ENCODE results near the gene CREBZF. TPM values are rescaled to one million over a fixed set of nuclear protein-coding genes. Genes with fewer than 3 reads are reported as not detected.

The CREBZF gene
- total and polyA plus RNA-seq, 9 of the 15 experiments (the other 6 are each of a cell fraction or from before 2014, with no cell fraction given), result 7.2 to 70.2 (median 40.5) TPM

DNA sequence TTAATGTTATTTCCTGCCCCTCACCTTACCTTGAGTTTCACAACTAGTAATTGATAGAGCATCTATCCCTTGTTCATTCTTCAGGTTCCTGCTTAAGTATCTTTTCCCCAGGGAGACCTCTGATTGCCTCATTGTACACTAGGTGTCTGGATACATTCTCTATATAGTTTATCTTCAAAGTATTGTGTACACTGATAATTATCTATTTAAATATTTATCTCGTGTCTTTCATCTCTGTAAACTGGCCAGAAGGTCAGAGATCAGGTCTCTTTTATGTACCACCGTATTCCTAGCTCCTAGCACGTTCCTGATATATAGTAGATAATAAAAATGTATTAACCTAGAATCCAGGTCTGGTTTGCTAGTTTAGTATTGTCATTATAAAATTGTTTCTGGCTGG is 30.2 kb downstream of the CREBZF start (continued):
- no peak for TF ChIP-seq CEBPZ (IDR thresholded peaks at IDR 0.05; ENCODE audit: borderline replicate concordance, low read depth, low read length)
- no peak for TF ChIP-seq CHD2 (IDR thresholded peaks at IDR 0.05; ENCODE audit: low read depth, low read length)
- TF ChIP-seq TFAP4 (CRISPR knock-in tag; IDR thresholded peaks at IDR 0.05; ENCODE audit: borderline replicate concordance), result no peak
- TF ChIP-seq GTF2F1 (IDR thresholded peaks at IDR 0.05; ENCODE audit: low read depth, low read length), result no peak
- TF ChIP-seq ZNF232 (CRISPR knock-in tag; IDR thresholded peaks at IDR 0.05), result no peak
- TF ChIP-seq NCOA4 (IDR thresholded peaks at IDR 0.05; ENCODE audit: partially characterized antibody), result no peak
- TF ChIP-seq TRIM24 (IDR thresholded peaks at IDR 0.05), result no peak

Data from K562 (cell line).